AG04450 (cell line): Measurements from ENCODE around the gene MAP3K5. TPM values are rescaled to one million over a fixed set of nuclear protein-coding genes. Genes with fewer than 3 reads are reported as not detected.

Experiments used
- CTCF ChIA-PET: fragments of 300-600, 350-600 bp; formaldehyde crosslinking; extraction: SDS; loops from one replicate; lab custom pipeline; 2022; ENCODE audit warnings: antibody characterized with exemption, inconsistent platforms; lab: Charles Lee
- POLR2A ChIA-PET: fragments of 350-600 bp; formaldehyde crosslinking; extraction: SDS; loops from one replicate; lab custom pipeline; 2021; ENCODE audit warnings: antibody characterized with exemption, inconsistent platforms; lab: Yijun Ruan, JAX
- DNase-seq: peaks from one replicate; pipeline ENCODE4 v3.0.0-alpha.2; 2011; ENCODE audit warnings: low read depth, low spot score
- H3K27ac ChIP-seq: one replicate; pipeline ENCODE4 v1.5.1; 2012; ENCODE audit warnings: low read depth, low read length, control low read depth
- H3K27me3 ChIP-seq: one replicate; pipeline ENCODE4 v1.6.0; 2012; ENCODE audit warnings: low read length; ENCODE audit not compliant: control insufficient read depth, insufficient read depth
- H3K4me3 ChIP-seq: 2 replicates; pipeline ENCODE4 v1.5.1; 2011; ENCODE audit warnings: mild to moderate bottlenecking, low read depth, low read length, control low read depth
- H3K9me3 ChIP-seq: 2 replicates; pipeline ENCODE4 v1.5.1; 2012; ENCODE audit warnings: low read length; ENCODE audit not compliant: control insufficient read depth, insufficient read depth
- CTCF ChIP-seq: IDR thresholded peaks from 2 replicates; pipeline ENCODE4 v1.5.1; 2011; ENCODE audit warnings: low read depth, low read length, control low read depth, inconsistent platforms
- polyA plus RNA-seq: library from polyadenylated mRNA; depleted of rRNA; stranded (reverse); fragments of >200 nt; gene quantifications from 2 replicates; pipeline ENCODE4 v1.2.3, GENCODE V29; 2011

The MAP3K5 gene
- polyA plus RNA-seq, 1 experiment = 17.0 TPM

DNA sequence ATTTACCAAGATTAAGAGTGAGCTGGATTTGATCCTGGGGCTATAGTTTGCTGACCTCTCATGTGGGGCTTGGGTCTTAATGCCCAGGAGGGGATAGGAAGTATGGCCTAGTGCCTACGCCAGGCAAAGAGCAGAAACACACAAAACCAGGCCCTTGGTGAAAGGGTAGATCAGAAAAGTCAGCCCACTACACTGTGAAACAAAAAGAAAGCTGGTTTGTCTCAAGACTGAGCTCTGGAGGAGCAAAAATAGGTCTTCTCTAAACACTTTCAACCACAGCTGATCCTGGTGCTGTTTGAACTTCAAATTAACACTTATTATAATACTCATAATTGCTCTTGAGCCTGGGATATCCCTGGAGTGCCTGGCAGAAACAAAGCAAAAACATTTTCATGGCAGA lies 167.0 kb downstream of the MAP3K5 start:
- no peak overlapping the region for H3K27ac ChIP-seq
- ChIA-PET CTCF (interaction anchor here (1.3 to 2.0 kb wide), 3 partner anchors 10 to 19 kb away, joined by 3 to 13 read pairs (median 3); no protein-coding TSS in a partner anchor), POLR2A (interaction anchor here (1.0 to 1.9 kb wide), 2 partner anchors 12 to 15 kb away, joined by 4 to 5 read pairs; no protein-coding TSS in a partner anchor)

GRCh38 chr6:136624347-136624746 lies 167.9 kb downstream of the MAP3K5 start:
- H3K27me3 ChIP-seq = no peaks in the 10 kb centered on the region
- POLR2A ChIA-PET = interaction anchor here (1.9 kb wide), 1 partner anchor 11 kb away, joined by 5 read pairs; no protein-coding TSS in a partner anchor
- DNase-seq = no peak
- CTCF ChIA-PET = interaction anchor here (0.8 to 1.3 kb wide), 2 partner anchors 19 to 20 kb away, joined by 3 read pairs; no protein-coding TSS in a partner anchor
- H3K27ac ChIP-seq = no peak overlapping the region
- no peak overlapping the region for H3K4me3 ChIP-seq
- no peak for TF ChIP-seq CTCF
- no peaks in the 10 kb centered on the region for H3K9me3 ChIP-seq

More for the DNA sequence above, 167.0 kb downstream of the MAP3K5 start:
- Histone ChIP-seq H3K27me3 (no peaks in the 10 kb centered on the region), H3K9me3 (no peaks in the 10 kb centered on the region), H3K4me3 (no peak overlapping the region)
- no peak for TF ChIP-seq CTCF
- no peak for DNase-seq

- CTCF ChIA-PET = no interaction called here
- Histone ChIP-seq H3K4me3 (no peak overlapping the region), H3K9me3 (no peaks in the 10 kb centered on the region), H3K27me3 (no peaks in the 10 kb centered on the region), H3K27ac (no peak overlapping the region)
- DNase-seq = no peak
- POLR2A ChIA-PET = no interaction called here
- TF ChIP-seq CTCF = no peak
Observed at GRCh38 chr6:136618086-136618485, 174.2 kb downstream of the MAP3K5 start.

GRCh38 chr6:136616527-136616926 lies 175.8 kb downstream of the MAP3K5 start:
- DNase-seq = no peak
- no peak overlapping the region for H3K4me3 ChIP-seq
- H3K27ac ChIP-seq = no peak overlapping the region
- no peak for TF ChIP-seq CTCF
- POLR2A ChIA-PET = no interaction called here
- CTCF ChIA-PET = interaction anchor here (1.4 kb wide), 1 partner anchor 26 kb away, joined by 3 read pairs; no protein-coding TSS in a partner anchor
- no peaks in the 10 kb centered on the region for H3K9me3 ChIP-seq
- H3K27me3 ChIP-seq = no peaks in the 10 kb centered on the region

- Histone ChIP-seq H3K27me3 (no peaks in the 10 kb centered on the region), H3K27ac (no peak overlapping the region), H3K4me3 (no peak overlapping the region), H3K9me3 (no peaks in the 10 kb centered on the region)
- ChIA-PET CTCF (interaction anchor here (1.0 to 1.3 kb wide), 3 partner anchors 26 to 31 kb away, joined by 3 to 8 read pairs (median 4); no protein-coding TSS in a partner anchor), POLR2A (no interaction called here)
- no peak for TF ChIP-seq CTCF
- no peak for DNase-seq
Observed at GRCh38 chr6:136614994-136615393, 177.3 kb downstream of the MAP3K5 start.
